CD4-positive, alpha-beta T cell (primary cell): ENCODE measurements around the gene SAMD4A. TPM values are rescaled to one million over a fixed set of nuclear protein-coding genes. Genes with fewer than 3 reads are reported as not detected.
A peak's percentile ranks its signal among the peaks of the same experiment; 100 is the strongest.

Experiments
- ATAC-seq: fragments of 200-7000 bp; cut with Tn5 transposase; one replicate; pipeline ENCODE4 v1.10.0; 2022; ENCODE audit warnings: mild to moderate bottlenecking; ENCODE audit not compliant: poor library complexity
- CTCF ChIA-PET: fragments of 350-600 bp; sonication (Branson Sonifier 250); formaldehyde crosslinking; loops from one replicate; lab custom pipeline; 2021; ENCODE audit warnings: antibody characterized with exemption, inconsistent platforms; lab: Charles Lee
- POLR2A ChIA-PET: fragments of 350-600 bp; sonication (Branson Sonifier 250); formaldehyde crosslinking; loops from one replicate; lab custom pipeline; 2021; ENCODE audit warnings: antibody characterized with exemption, inconsistent platforms; lab: Charles Lee
- DNase-seq, 14 experiments: peaks; one replicate each; pipeline ENCODE4 v3.0.0-alpha.2; 2013 to 2020; ENCODE audit warnings: mixed read lengths in 2 of 14
- H3K27ac ChIP-seq, 2 donors: one replicate each; pipeline versions ENCODE4 v1.5.1 to v1.7.0; 2013; ENCODE audit warnings: low read length in 2 of 2, low read depth in 1 of 2, mild to moderate bottlenecking in 1 of 2
- H3K27me3 ChIP-seq, 2 experiments: 1 replicate in 1 of 2; 2 replicates in 1 of 2; pipeline versions ENCODE4 v1.6.1 to v1.7.0; 2013; ENCODE audit warnings: low read length in 2 of 2, control low read depth in 1 of 2, mild to moderate bottlenecking in 1 of 2, moderate library complexity in 1 of 2; ENCODE audit not compliant: insufficient read depth in 2 of 2, control insufficient read depth in 1 of 2
- H3K36me3 ChIP-seq: one replicate; pipeline ENCODE4 v1.6.1; 2013; ENCODE audit warnings: low read length, control low read depth; ENCODE audit not compliant: insufficient read depth
- H3K4me1 ChIP-seq: one replicate; pipeline ENCODE4 v1.6.1; 2013; ENCODE audit warnings: low read length, control low read depth; ENCODE audit not compliant: insufficient read depth
- H3K4me3 ChIP-seq: one replicate; pipeline ENCODE4 v1.5.1; 2013; ENCODE audit warnings: mild to moderate bottlenecking, low read length, moderate library complexity
- H3K9me3 ChIP-seq, 2 experiments: 1 replicate in 1 of 2; 2 replicates in 1 of 2; pipeline versions ENCODE4 v1.6.1 to v1.7.0; 2013; ENCODE audit warnings: low read length in 2 of 2, mild to moderate bottlenecking in 2 of 2, control low read depth in 1 of 2, moderate library complexity in 1 of 2; ENCODE audit not compliant: control insufficient read depth in 1 of 2, insufficient read depth in 1 of 2
- H3K27ac Mint-ChIP-seq: one replicate; pipeline ENCODE4 v1.8.0; 2020; ENCODE audit warnings: mixed read lengths
- H3K27me3 Mint-ChIP-seq: one replicate; pipeline ENCODE4 v1.8.0; 2021; ENCODE audit warnings: mixed read lengths
- H3K36me3 Mint-ChIP-seq: one replicate; pipeline ENCODE4 v1.8.0; 2021; ENCODE audit warnings: low read depth, mixed read lengths
- H3K4me1 Mint-ChIP-seq: one replicate; pipeline ENCODE4 v1.8.0; 2021; ENCODE audit warnings: low read depth, mixed read lengths
- H3K4me3 Mint-ChIP-seq: one replicate; pipeline ENCODE4 v1.8.0; 2020; ENCODE audit warnings: mild to moderate bottlenecking, mixed read lengths
- H3K9me3 Mint-ChIP-seq: one replicate; pipeline ENCODE4 v1.8.0; 2020; ENCODE audit warnings: mixed read lengths
- intact Hi-C, 2 experiments: fragments of 100-400 bp; cut with DNase I in 1 of 2; cut with micrococcal nuclease in 1 of 2; formaldehyde crosslinking; loops; one replicate each; pipeline versions ENCODE4 v1.15.1 to v1.9.0; 2023 to 2025; cut with DNase I, micrococcal nuclease
- total RNA-seq, 174 experiments: library from RNA in 2 of 174; stranded (reverse) in 2 of 174; gene quantifications; one replicate each; pipeline ENCODE4 v1.2.3 and lab custom pipeline; 2021 to 2026
- TF ChIP-seq, protein P1 (sequence below): fragments of 200-600 bp; IDR thresholded peaks from one replicate; pipeline ENCODE4 v1.8.0; 2022; ENCODE audit warnings: antibody characterized with exemption, mild to moderate bottlenecking

Gene SAMD4A
- total RNA-seq, 2 experiments from 2014 or later, result 1.9 to 2.3 TPM

DNA sequence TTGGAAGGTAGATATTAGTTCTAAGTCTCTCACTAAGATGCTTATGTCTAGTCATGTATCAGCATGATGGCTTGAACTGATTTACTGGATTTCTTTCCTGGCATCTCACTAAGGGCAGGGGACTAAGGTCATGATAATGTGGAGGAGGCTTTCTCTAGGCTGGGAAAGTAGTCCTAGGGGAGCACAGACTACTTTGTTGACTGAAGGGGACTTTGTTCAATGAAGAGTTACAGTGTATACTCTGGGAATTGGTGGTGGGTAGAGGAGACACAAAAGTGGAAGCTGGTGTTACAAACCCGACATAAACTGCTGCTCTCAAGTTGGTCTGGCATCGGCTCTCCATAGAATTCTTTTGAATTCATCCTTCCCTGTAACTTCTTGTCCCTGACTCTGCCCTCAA is 75.2 kb downstream of the SAMD4A start:
- Mint-ChIP-seq H3K27ac (no peak overlapping the region), H3K36me3 (no peaks in the 10 kb centered on the region)

DNA sequence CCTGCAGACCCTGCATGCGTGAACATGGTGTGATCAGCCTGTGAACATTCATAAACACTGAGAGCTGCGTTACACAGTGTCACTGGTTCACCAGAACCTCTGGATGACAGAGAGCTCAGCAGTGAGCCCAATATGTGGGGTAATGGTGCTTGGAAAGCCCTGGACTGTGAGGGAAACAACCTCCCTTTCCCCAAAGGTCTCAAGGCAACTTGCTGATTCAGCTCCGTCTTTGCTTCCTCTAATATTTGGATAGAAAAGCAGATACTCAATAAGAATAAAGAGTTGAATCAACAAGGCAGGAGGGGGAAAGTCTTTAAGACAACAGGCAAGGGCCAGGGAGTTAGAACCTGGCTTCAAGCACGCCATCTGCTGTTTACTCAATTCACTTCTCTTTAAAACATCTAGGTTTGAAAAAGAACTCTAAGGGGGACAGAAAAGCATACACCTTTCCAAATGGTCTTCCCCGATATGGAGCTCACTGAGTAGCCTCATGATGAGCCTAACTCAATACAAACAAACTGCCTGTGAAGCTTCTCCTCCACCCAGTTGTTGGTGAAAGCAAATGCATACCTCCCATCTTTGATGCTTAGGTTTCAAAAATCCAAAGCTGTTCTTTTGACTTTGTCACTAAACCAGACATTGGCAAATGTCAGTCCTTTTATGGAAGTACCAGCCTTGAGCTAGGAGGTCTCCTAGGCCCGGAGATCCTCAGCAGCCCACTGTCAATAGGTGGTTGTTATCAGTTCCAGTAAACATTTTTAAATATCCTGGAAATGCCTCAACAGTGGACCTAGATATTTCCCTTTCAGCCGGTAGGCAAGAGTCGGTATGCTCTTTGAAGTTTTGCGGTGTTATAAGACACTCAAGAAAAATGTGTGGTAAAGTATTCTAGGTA is 76.1 kb downstream of the SAMD4A start:
- ChIA-PET POLR2A (interaction anchor here (1.6 kb wide), 1 partner anchor 77 kb away, joined by 8 read pairs; no protein-coding TSS in a partner anchor), CTCF (interaction anchor here (0.8 to 1.4 kb wide), 3 partner anchors 42 to 79 kb away, joined by 3 to 7 read pairs (median 3); partner anchors contain the start of gene SAMD4A)
- Mint-ChIP-seq H3K4me3 (no peak overlapping the region), H3K4me1 (no peaks in the 10 kb centered on the region), H3K9me3 (no peaks in the 10 kb centered on the region), H3K36me3 (no peaks in the 10 kb centered on the region), H3K27me3 (no peaks in the 10 kb centered on the region), H3K27ac (no peak overlapping the region)
- TF ChIP-seq, protein P1, sequence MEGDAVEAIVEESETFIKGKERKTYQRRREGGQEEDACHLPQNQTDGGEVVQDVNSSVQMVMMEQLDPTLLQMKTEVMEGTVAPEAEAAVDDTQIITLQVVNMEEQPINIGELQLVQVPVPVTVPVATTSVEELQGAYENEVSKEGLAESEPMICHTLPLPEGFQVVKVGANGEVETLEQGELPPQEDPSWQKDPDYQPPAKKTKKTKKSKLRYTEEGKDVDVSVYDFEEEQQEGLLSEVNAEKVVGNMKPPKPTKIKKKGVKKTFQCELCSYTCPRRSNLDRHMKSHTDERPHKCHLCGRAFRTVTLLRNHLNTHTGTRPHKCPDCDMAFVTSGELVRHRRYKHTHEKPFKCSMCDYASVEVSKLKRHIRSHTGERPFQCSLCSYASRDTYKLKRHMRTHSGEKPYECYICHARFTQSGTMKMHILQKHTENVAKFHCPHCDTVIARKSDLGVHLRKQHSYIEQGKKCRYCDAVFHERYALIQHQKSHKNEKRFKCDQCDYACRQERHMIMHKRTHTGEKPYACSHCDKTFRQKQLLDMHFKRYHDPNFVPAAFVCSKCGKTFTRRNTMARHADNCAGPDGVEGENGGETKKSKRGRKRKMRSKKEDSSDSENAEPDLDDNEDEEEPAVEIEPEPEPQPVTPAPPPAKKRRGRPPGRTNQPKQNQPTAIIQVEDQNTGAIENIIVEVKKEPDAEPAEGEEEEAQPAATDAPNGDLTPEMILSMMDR, result no peak
- Histone ChIP-seq H3K27ac (no peak overlapping the region), H3K36me3 (no peaks in the 10 kb centered on the region), H3K9me3 (no peaks in the 10 kb centered on the region), H3K4me3 (no peak overlapping the region), H3K27me3 (no peaks in the 10 kb centered on the region), H3K4me1 (no peaks in the 10 kb centered on the region)
- intact Hi-C loops, result loop anchor here (1.0 to 2.0 kb wide), 2 partner anchors 79 to 80 kb away; no protein-coding TSS in a partner anchor
- ATAC-seq (no peak), DNase-seq (peak in 5 of 14 experiments; percentile 4 to 55 (median 45))

More for the DNA sequence above, 75.2 kb downstream of the SAMD4A start:
- H3K4me1 Mint-ChIP-seq, result no peaks in the 10 kb centered on the region
- H3K27me3 ChIP-seq, result no peaks in the 10 kb centered on the region
- TF ChIP-seq, protein P1, result no peak
- H3K9me3 Mint-ChIP-seq, result no peaks in the 10 kb centered on the region
- ChIA-PET CTCF (no interaction called here), POLR2A (interaction anchor here (0.6 to 1.6 kb wide), 2 partner anchors 13 to 76 kb away, joined by 3 to 8 read pairs; no protein-coding TSS in a partner anchor)
- no peak for ATAC-seq
- no peaks in the 10 kb centered on the region for H3K27me3 Mint-ChIP-seq
- no peak for DNase-seq
- H3K9me3 ChIP-seq, result no peaks in the 10 kb centered on the region
- no peak overlapping the region for H3K27ac ChIP-seq
- H3K4me1 ChIP-seq, result no peaks in the 10 kb centered on the region
- H3K4me3 ChIP-seq, result no peak overlapping the region
- no peaks in the 10 kb centered on the region for H3K36me3 ChIP-seq
- intact Hi-C loops, result loop anchor here in 1 of 2 experiments (2.0 kb wide), 1 partner anchor 79 kb away; no protein-coding TSS in a partner anchor
- no peak overlapping the region for H3K4me3 Mint-ChIP-seq

DNA sequence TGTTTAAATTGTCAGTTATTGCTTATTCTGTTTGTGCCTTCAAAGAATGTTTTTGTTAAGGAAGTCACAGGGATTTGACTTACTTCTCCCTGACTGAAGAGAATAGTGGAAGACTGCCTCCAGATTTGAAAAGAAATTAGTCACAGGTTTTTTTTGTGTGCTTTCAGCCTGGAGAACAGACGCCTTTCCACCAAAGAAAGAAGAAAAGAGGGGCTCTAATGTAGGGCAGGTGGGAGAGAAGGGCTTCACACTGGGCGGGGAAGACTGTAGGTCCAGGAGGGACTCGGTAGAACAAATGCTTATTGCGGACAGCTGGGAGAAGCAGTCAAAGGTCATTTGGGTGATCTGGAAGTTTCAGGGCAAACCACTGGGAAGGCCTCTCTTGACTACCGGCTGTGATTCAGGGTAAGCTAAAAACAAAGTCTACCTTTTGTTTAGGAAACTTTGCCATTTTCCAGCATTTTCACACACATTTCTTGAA is 76.8 kb downstream of the SAMD4A start:
- Mint-ChIP-seq H3K27ac (no peak overlapping the region), H3K4me3 (no peak overlapping the region), H3K9me3 (no peaks in the 10 kb centered on the region), H3K27me3 (no peaks in the 10 kb centered on the region), H3K4me1 (no peaks in the 10 kb centered on the region), H3K36me3 (no peaks in the 10 kb centered on the region)
- DNase-seq, result no peak
- Histone ChIP-seq H3K36me3 (no peaks in the 10 kb centered on the region), H3K4me3 (no peak overlapping the region), H3K27me3 (no peaks in the 10 kb centered on the region), H3K9me3 (no peaks in the 10 kb centered on the region), H3K27ac (no peak overlapping the region), H3K4me1 (no peaks in the 10 kb centered on the region)
- ATAC-seq, result no peak
- intact Hi-C loops, result loop anchor here (1.0 to 2.0 kb wide), 2 partner anchors 79 to 81 kb away; no protein-coding TSS in a partner anchor
- ChIA-PET CTCF (interaction anchor here (1.0 to 1.4 kb wide), 2 partner anchors 77 to 80 kb away, joined by 3 to 7 read pairs; partner anchors contain the start of gene SAMD4A), POLR2A (interaction anchor here (1.6 kb wide), 1 partner anchor 78 kb away, joined by 8 read pairs; no protein-coding TSS in a partner anchor)
- TF ChIP-seq, protein P1, result no peak
